Effector memory CD8-positive, alpha-beta T cell (primary cell): ENCODE measurements around the gene CABLES2.

Experiments used
- ATAC-seq: fragments of 150-1000 bp; cut with Tn5 transposase; replicated peaks from 2 replicates; pipeline ENCODE4 v1.10.0; 2021; ENCODE audit warnings: mild to moderate bottlenecking, moderate library complexity
- DNase-seq, 3 experiments: peaks; one replicate each; pipeline ENCODE4 v3.0.0; 2021
- H3K27ac Mint-ChIP-seq, 2 donors: one replicate each; pipeline ENCODE4 v1.8.0; 2022; ENCODE audit warnings: mild to moderate bottlenecking in 2 of 2, mixed read lengths in 2 of 2, moderate library complexity in 2 of 2
- H3K27me3 Mint-ChIP-seq, 2 donors: one replicate each; pipeline ENCODE4 v1.8.0; 2022; ENCODE audit warnings: mixed read lengths in 2 of 2
- H3K36me3 Mint-ChIP-seq: one replicate; pipeline ENCODE4 v1.8.0; 2022; ENCODE audit warnings: mild to moderate bottlenecking, moderate library complexity, mixed read lengths; ENCODE audit not compliant: insufficient read depth
- H3K4me1 Mint-ChIP-seq, 2 donors: one replicate each; pipeline ENCODE4 v1.8.0; 2022; ENCODE audit warnings: low read depth in 2 of 2, mixed read lengths in 2 of 2
- H3K4me3 Mint-ChIP-seq, 2 donors: one replicate each; pipeline ENCODE4 v1.8.0; 2022; ENCODE audit warnings: mild to moderate bottlenecking in 2 of 2, mixed read lengths in 2 of 2, moderate library complexity in 2 of 2
- H3K9me3 Mint-ChIP-seq, 2 donors: one replicate each; pipeline ENCODE4 v1.8.0; 2022; ENCODE audit warnings: mixed read lengths in 2 of 2

The CABLES2 gene

GRCh38 chr20:62390317-62391164 lies 16.5 kb downstream of the CABLES2 start:
- Mint-ChIP-seq H3K27me3 (no peaks in the 10 kb centered on the region), H3K4me3 (no peak overlapping the region), H3K27ac (peak overlapping the region in 1 of 2 donors; percentile 26), H3K36me3 (peaks cover 39% of the 10 kb centered on the region), H3K4me1 (peaks cover 22% of the 10 kb centered on the region in 2 donors), H3K9me3 (no peaks in the 10 kb centered on the region)
- ATAC-seq (no peak), DNase-seq (no peak)

GRCh38 chr20:62389601-62390087 lies 17.4 kb downstream of the CABLES2 start:
- ATAC-seq: no peak
- no peaks in the 10 kb centered on the region for H3K9me3 Mint-ChIP-seq
- no peak overlapping the region for H3K4me3 Mint-ChIP-seq
- H3K27me3 Mint-ChIP-seq: no peaks in the 10 kb centered on the region
- peaks cover 28 to 31% of the 10 kb centered on the region in 2 donors for H3K4me1 Mint-ChIP-seq
- H3K36me3 Mint-ChIP-seq: peaks cover 43% of the 10 kb centered on the region
- no peak for DNase-seq
- peak overlapping the region in 1 of 2 donors; percentile 41 for H3K27ac Mint-ChIP-seq

- Mint-ChIP-seq H3K9me3 (no peaks in the 10 kb centered on the region), H3K4me1 (peaks cover 30 to 34% of the 10 kb centered on the region in 2 donors), H3K4me3 (peak overlapping the region; percentile 88 to 93), H3K36me3 (peaks cover 43% of the 10 kb centered on the region), H3K27me3 (no peaks in the 10 kb centered on the region), H3K27ac (peak overlapping the region in 1 of 2 donors; percentile 41)
- ATAC-seq (no peak), DNase-seq (no peak)
These were observed 18.1 kb downstream of the CABLES2 start for GRCh38 chr20:62388839-62389600.

GRCh38 chr20:62387933-62388635 lies 19.0 kb downstream of the CABLES2 start:
- Mint-ChIP-seq H3K27ac (peak overlapping the region; percentile 95 to 96), H3K4me3 (peak overlapping the region; percentile 88 to 93), H3K9me3 (no peaks in the 10 kb centered on the region), H3K4me1 (peaks cover 33 to 34% of the 10 kb centered on the region in 2 donors), H3K36me3 (peaks cover 43% of the 10 kb centered on the region), H3K27me3 (no peaks in the 10 kb centered on the region)
- DNase-seq (no peak), ATAC-seq (no peak)

- Mint-ChIP-seq H3K4me1 (peaks cover 38% of the 10 kb centered on the region in 2 donors), H3K9me3 (no peaks in the 10 kb centered on the region), H3K4me3 (peak overlapping the region; percentile 88 to 93), H3K27ac (peak overlapping the region; percentile 95 to 96), H3K27me3 (no peaks in the 10 kb centered on the region), H3K36me3 (peaks cover 43% of the 10 kb centered on the region)
- DNase-seq: peak in 1 of 3 experiments; percentile 43
- ATAC-seq: peak; percentile 57
These were observed 19.7 kb downstream of the CABLES2 start for GRCh38 chr20:62387219-62387913.

- peaks cover 48% of the 10 kb centered on the region for H3K36me3 Mint-ChIP-seq
- peak within 1 kb of the TSS; percentile 88 to 93 for H3K4me3 Mint-ChIP-seq
- ATAC-seq: peak; percentile 92
These were observed 20.5 kb downstream of the CABLES2 start, which contains the start of gene RPS21 for GRCh38 chr20:62386383-62387218. RPS21 (plus strand) TSS chr20:62387103; CDS start chr20:62387339, 236 bp downstream.

GRCh38 chr20:62382306-62383198 lies 24.5 kb downstream of the CABLES2 start:
- DNase-seq: peak; percentile 72 to 73 (median 73)
- H3K27ac Mint-ChIP-seq: peak overlapping the region; percentile 1 to 28
- peaks cover 0 to 4% of the 10 kb centered on the region in 2 donors for H3K9me3 Mint-ChIP-seq

More at GRCh38 chr20:62386383-62387218, 20.5 kb downstream of the CABLES2 start, which contains the start of gene RPS21:
- H3K27me3 Mint-ChIP-seq: no peaks in the 10 kb centered on the region
- peaks cover 0 to 4% of the 10 kb centered on the region in 2 donors for H3K9me3 Mint-ChIP-seq
- peak within 1 kb of the TSS; percentile 95 to 96 for H3K27ac Mint-ChIP-seq
- H3K4me1 Mint-ChIP-seq: peaks cover 38 to 42% of the 10 kb centered on the region in 2 donors
- peak; percentile 89 to 93 (median 91) for DNase-seq

GRCh38 chr20:62381842-62382241 lies 25.2 kb downstream of the CABLES2 start:
- ATAC-seq (no peak), DNase-seq (no peak)
- Mint-ChIP-seq H3K9me3 (peaks cover 0 to 4% of the 10 kb centered on the region in 2 donors), H3K27ac (no peak overlapping the region), H3K4me3 (no peak overlapping the region), H3K4me1 (peaks cover 22 to 25% of the 10 kb centered on the region in 2 donors), H3K27me3 (no peaks in the 10 kb centered on the region), H3K36me3 (peaks cover 18% of the 10 kb centered on the region)

More at GRCh38 chr20:62382306-62383198, 24.5 kb downstream of the CABLES2 start:
- Mint-ChIP-seq H3K36me3 (peaks cover 25% of the 10 kb centered on the region), H3K27me3 (no peaks in the 10 kb centered on the region), H3K4me1 (peaks cover 26 to 29% of the 10 kb centered on the region in 2 donors), H3K4me3 (no peak overlapping the region)
- peak; percentile 54 for ATAC-seq

- no peak overlapping the region for H3K27ac Mint-ChIP-seq
- no peaks in the 10 kb centered on the region for H3K27me3 Mint-ChIP-seq
- peaks cover 0 to 4% of the 10 kb centered on the region in 2 donors for H3K9me3 Mint-ChIP-seq
- peaks cover 14% of the 10 kb centered on the region for H3K36me3 Mint-ChIP-seq
- no peak overlapping the region for H3K4me3 Mint-ChIP-seq
- H3K4me1 Mint-ChIP-seq: peaks cover 22 to 25% of the 10 kb centered on the region in 2 donors
- ATAC-seq (no peak), DNase-seq (no peak)
These were observed 25.8 kb downstream of the CABLES2 start for GRCh38 chr20:62381202-62381797.

GRCh38 chr20:62378215-62378614 lies 28.9 kb downstream of the CABLES2 start:
- no peak for ATAC-seq
- H3K4me1 Mint-ChIP-seq: peaks cover 5 to 13% of the 10 kb centered on the region in 2 donors
- H3K27ac Mint-ChIP-seq: no peak overlapping the region
- H3K27me3 Mint-ChIP-seq: peaks cover under 1 to 7% of the 10 kb centered on the region in 2 donors
- no peak overlapping the region for H3K4me3 Mint-ChIP-seq
- peaks cover 5% of the 10 kb centered on the region for H3K36me3 Mint-ChIP-seq
- peaks cover 0 to 4% of the 10 kb centered on the region in 2 donors for H3K9me3 Mint-ChIP-seq
- no peak for DNase-seq
